GM21367 (cell line): ENCODE data around the gene ENOX1.
"Not testable (repeated sequence)": the region's sequence is repeated elsewhere in the genome, so short reads cannot be mapped to it uniquely, and the experiment has no call there.

Source experiments
- ATAC-seq: cut with Tn5 transposase; IDR thresholded peaks from one replicate; pipeline ENCODE4 v1.9.1; 2021; ENCODE audit not compliant: unreplicated experiment

Gene ENOX1

DNA sequence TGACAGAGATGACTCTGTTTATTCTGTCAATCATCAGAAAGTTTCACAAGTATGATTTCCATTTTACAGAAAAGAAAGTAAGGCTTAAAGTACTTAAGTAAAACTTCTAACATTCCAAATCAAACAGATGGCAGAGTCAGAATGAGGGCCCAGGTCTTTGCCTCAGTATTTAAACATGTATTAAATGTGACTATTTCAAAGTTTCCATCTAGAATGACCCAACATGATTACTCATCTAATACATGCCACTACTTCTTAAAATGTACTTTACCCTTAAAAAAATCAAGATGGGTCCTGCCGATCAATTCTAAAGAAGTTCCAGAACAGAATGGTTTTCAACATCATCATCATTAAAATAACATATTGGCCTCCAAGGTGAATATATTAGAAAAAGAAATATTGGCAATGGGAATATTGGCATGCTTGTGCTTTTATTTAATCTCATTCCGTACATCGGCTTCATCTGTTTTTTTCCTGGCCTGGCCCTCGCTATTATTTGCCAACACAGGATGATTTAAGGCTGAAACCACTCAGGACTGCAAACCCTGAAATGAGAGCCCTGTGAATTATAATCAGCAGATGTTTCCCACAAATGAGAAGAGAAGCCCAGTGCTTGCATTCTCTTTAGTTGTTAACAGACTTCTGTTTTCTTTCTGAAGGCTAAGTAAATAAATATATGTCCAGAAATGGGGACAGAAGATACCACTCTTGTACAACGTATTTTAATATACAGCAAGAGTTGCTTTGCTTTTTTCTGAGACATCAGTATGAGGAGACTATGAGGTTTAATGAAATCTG lies 423.4 kb downstream of the ENOX1 start:
- no peak for ATAC-seq

DNA sequence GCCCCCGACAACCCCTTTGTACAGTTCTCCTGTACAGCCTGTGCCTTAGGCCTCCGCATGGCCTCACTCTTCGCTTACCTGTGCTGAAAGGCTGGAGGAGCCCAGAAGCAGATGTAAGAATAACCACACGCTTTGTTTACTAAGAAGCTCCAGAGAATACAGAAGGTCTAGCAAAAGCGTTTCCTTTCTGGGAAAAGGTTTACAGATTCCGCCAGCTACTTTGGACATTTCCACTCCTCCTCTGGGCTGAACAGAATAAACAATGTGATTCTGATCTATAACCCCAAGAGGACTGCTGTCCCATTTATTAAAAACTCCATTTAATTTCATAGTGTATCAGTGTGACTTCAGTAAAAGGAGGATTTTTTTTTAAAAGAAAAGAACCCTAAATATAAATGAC lies 424.2 kb downstream of the ENOX1 start:
- ATAC-seq = no peak

DNA sequence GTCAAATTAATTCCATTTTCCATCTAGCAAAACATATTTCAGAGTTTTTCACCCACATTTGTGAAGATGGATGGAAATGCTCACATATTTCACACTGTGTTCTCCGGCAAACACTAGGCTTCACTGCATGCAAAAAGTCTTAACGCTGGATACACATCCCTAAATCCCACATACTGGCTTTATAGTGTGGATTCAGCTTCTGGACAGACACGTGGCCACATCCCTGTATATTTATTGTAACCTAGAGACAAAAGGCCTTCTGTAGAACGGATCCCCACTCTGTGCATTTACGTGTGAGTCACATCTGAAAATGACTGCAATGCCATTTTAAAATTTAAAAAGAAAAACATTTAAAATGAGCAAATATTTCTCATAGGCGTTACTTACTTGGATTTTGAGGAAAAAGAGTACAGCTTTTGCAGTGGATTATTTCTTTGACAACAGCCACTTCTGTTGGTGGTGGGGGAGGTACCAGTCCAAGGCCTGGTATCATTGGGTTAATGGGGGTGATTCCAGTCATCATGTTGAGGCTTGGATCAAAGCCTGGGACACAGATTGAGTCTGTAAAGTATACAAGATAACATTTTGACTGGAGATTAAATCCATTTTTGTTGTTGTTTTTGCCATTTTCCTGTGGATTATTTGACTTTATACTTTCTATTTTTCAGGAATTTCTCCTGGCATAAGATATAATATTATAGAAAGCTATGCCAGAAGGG lies 425.7 kb downstream of the ENOX1 start:
- ATAC-seq = no peak

DNA sequence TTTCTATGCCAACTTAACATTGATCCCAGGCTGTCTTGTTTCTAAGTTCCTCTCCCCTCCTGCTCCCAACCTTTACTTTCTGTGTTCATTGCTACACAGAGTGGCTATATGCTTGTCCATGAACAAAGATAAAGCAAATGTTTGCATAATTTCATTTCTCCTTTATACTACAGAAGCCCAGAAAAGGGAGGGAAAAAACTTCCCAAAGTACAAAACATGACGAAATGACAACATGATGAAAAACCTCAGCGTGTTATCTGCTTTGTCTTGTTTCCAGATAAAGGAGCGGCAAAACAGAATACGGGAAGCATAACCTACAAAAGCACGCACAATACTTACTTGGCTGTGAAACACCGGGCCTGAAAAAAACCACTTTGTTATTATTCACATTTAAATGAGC lies 426.6 kb downstream of the ENOX1 start:
- ATAC-seq = no peak

DNA sequence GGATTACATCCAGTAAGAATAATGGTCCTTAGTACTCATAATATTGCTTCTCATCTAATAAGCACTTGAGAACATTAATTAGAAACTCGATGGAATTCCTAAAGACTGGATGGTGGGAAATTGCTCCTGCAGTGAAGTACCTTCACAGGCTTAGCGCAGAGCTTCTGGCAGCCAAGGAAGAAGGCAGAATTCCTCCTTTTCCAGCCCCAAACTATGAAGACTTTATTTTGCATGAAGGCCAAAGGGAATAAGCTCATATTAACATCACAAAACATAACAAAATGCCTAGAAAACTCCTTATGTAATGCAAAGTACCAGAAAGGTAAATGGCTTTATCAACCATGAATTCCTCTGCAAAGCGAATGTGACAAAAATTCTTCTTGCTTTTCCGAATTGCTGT lies 427.2 kb downstream of the ENOX1 start:
- no peak for ATAC-seq

DNA sequence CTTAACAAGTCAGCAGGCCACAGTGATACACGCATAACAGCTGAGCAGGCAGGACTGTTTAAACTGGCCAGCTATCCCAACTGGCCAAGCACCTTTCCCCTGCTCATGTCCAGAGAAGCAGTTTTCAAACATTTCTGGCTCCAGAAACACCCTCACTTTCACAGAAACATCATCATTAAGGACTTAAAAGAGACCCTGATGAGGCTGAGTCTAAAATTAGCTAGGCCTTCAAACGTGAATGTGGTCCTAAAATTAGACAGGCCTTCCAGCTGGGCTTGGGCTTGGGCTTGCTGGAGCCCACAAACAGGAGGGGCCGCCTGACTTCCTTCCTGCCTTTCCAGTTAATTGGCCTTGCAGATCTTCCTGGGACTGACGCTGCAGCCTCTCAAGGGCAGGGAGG lies 429.2 kb downstream of the ENOX1 start:
- ATAC-seq = no peak

DNA sequence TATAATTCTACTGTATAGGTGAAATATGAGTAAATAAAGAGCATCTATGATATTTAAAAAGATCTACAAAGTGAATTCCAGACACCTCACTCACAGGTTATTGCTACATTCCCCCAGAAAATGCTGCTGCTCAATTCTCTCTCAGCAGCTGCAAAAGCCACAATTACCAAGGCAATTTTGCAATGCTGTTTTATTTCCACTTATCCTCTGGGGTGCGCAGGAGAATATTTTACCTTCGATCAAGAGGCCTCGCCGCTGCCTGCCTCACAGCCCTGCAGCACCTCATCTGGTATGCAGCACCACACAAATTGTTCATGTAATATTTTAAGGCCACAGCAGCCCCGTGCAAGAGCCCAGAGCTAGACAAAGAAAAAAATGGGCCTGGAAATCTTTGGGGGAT lies 430.2 kb downstream of the ENOX1 start:
- ATAC-seq = no peak

DNA sequence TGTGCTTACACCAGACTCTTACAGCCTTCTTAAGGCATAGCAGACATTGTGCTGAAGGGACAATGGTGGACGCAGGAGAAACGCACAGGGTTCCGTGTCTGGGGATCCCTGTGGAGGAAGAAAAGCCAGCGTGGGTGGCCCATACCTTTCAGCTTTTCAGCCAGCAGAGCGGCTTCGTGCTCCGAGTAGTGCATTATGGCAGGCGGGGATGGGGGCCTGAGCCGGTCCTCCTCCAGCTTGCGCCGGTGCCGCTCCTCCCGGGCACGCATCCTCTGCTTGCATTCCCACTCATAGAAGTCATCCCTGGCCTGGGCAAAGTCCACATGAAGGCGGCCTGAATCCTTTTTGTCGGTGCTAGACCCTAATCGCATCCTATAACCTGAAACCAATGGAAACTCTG lies 431.0 kb downstream of the ENOX1 start:
- no peak for ATAC-seq

DNA sequence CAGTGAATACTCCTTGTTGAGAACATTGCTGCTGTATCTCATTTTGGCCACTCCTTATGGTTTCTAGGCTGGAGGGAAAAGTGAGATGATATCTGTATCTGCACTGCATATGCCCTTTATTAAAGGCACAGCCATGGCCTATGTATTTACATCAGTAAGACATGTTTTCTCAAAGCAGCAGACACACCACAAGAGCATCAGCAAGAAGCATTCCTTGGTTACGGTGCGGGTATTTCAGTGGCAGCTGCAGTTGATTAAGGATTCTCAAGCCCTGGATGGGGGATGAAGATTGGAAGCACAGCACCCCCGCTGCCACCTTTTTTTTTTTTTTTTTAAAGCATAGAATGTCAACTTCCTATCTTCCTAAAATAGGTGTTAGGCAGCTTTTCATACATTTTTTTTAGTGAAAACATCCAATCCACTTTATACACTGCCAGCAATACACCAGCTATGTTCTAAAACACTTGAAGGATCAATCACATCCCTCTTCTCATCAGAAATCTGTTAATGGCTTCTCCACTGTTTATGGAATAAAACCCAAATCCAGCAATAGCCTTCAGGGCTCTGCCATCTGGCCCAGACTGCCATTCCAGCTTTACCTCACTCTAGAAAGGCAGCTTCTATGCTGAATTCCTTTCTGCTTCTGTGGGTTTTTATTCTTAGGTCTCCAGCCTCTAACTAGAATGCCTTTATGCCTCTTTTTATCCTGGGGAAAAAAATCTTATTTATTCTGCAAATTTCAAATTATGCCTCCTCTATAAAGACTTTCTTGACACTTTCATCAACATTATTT lies 432.4 kb downstream of the ENOX1 start:
- no peak for ATAC-seq

DNA sequence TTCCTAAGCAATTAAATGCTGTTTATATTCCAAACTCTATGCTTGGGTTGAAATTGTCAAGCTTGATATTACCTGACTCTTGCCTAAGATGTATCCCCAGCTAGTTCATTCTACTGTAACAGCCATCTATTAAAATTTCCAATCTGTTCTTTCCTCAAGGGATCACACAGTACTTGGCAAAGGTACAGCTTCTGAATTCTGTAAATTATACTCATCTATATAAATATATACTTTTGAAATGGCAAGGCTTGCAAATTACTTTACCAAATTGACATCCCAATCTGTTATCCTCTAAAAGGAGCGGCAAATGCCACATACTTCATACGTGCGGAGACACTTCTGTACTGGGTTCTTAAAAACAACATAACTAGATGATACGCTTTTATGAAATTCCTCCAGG lies 433.1 kb downstream of the ENOX1 start:
- ATAC-seq = no peak

DNA sequence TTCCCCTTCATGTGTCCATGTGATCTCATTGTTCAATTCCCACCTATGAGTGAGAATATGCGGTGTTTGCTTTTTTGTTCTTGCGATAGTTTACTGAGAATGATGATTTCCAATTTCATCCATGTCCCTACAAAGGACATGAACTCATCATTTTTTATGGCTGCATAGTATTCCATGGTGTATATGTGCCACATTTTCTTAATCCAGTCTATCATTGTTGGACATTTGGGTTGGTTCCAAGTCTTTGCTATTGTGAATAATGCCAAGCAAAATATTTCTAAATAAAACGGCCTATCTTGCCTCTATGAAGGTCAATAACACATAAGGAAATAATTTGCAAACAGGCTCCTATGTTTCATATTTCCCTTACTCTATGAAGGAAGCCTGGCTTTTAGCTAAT lies 435.2 kb downstream of the ENOX1 start:
- ATAC-seq = not testable (repeated sequence)

DNA sequence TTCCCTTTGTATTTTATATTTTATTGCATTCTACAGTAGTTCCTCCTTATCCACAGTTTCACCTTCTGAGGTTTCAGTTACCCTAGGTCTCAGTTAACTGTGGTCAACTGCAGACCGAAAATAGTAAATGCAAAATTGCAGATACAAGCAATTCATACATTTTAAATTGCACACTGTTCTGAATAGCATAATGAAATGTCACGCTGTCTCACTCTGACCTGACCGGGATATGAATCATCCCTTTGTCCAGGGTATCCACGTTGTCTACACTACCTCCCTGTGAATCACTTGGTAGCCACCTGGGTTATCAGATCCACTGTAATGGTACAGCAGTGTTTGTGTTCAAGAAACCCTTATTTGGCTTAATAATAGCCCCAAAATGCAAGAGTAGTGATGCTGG lies 438.4 kb downstream of the ENOX1 start:
- no peak for ATAC-seq

DNA sequence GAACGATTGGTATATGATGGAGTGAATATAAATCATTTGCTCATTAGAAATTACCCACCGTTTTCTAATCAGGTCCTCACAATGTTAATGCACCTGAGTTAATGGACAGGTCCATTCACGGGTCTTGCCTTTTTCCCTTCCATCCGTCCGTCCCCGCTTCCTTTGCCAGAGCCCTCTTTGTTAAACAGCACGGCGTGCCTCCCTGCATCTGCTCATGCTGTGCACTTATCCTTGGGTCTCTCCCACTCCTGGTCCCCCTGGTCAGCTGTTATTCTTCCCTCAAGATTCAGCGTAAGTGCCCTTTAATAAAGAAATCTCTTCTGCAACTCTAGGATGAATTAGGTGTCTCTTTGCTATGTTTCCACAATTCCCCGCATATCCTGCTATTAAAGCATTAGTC lies 438.9 kb downstream of the ENOX1 start:
- no peak for ATAC-seq

DNA sequence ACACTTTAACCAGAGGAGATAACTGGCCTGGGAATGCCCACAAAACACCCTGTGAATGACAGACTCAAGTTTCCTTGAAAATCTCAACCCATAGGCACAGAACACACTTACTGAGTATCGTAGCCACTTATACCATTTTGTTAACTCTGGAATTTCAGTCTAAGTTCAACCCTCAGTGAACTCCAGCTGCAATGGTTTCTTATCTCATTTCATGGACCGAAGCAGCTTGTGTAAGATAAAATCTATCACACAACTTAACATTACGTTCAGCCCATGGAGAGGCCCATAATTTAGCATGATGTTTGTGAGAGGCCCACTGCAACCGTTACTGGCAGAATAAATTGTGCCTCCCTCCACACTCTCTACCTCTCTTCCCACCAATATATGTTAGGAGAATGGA lies 440.3 kb downstream of the ENOX1 start:
- ATAC-seq = no peak

DNA sequence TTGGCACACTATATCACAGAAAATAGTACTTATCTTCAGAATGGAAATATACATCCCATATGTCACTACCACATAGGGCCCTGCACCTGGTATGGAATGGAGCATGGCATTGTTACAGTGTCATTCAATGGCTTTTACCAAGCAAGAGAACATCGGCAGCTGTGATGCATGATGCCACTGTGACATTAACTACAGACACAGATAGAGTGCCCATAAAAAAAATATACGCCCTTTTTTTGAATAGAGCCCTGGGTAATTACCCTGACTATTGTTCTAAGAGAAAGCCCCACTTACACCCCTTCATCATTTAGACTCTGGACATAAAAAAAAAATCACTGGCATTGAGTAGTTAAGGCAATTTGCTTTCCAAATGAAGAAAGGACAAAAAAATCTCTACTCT lies 443.1 kb downstream of the ENOX1 start:
- no peak for ATAC-seq

DNA sequence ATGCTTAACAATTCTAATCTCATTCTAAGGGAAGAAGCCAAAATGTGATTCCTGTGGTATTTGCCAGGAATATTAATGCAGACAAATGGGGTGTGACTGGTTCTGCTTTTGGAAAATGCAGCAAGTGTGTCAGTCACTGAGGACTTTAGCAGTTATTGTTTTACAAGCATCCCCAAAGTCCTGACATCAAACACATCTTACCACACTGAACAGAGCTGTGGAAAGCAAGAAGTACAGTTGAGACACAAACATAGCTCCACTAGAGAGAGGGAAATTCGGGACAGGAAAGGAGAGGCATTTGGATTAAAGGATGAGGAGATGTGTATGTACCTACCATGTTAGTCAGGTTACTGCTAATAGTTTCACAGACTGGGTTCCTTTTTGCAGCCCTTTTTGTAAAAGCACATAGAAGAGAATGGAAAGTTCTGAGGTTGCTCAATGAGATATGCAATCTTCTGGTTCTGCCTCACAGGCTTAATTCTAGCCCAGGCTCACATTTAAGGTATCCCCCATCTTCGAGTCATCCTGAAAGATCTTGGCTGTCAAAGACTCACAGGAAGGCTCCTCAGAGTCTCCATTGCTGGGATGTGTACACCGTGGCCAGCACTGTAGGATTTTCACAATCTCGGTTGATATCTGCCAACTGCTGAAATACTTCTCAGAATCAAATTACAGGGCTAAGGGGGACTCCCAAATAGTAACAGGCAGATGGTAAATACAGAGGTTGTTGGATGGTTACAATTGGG lies 446.8 kb downstream of the ENOX1 start:
- ATAC-seq = no peak

DNA sequence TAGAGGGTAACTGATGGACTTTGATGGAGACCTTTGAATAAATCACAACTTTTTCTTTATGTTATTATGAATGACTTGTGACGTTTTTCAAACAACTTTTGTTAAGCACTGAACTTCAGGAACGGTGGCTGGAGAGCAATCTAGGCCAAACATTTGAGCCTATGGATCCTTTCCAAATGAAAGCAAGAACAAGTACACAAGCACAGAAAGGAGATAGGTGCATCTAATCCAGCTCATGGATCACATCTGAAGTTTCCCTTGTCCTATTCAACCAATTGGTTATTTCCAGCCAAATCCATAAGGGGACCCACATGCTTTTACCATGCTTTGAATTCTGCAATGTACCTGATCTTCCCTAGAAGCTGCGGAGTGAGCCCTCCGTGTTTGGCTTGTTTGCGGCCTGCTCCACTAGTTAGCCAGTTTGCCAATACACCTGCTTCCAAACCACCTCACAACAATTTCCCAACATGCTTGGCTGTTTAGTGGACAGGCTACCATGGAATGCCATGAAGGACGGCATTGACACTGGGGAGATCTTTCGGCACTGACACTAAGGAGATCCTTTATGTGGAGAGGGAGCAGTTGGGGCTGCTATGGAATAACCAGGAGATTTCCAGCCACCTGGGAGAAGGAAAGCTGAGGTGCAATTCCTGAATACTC lies 447.5 kb downstream of the ENOX1 start:
- no peak for ATAC-seq

DNA sequence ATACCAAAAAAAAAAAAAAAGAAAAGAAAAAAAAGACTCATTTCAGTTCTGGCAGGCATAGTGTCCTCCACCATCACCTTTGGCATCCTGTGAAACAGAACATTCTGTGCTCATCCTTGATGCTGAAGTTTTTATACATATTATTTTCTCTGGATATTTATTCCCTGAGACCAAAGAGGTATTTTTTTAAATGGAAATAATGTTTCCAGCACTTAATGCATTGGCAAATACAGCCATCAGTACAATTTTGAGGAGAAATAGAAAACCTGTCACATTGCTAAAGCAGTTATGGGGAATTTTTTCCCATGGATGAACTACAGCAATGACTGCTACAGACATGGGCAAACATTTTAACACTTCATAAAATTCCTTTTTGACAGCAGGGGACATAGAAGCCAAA lies 451.0 kb downstream of the ENOX1 start:
- ATAC-seq = no peak

DNA sequence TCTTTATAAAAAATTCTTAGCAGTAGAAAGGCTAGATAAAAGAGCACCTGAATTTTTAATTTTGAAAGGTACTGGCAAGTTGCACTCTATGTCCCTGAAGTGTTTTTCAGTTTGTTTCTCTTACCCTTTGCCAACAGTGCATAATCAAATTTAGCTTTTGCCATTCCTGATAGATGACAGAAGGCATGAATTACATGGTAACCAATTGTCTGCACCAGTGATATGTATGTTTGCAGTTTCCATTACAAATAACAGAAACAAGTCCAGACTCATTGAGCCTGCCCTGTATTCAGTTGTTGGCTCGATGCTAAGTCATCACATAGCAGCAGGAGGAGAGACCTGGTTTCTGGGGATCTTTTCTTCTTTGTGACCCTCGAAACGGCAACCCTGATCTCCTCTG lies 453.6 kb downstream of the ENOX1 start:
- no peak for ATAC-seq

DNA sequence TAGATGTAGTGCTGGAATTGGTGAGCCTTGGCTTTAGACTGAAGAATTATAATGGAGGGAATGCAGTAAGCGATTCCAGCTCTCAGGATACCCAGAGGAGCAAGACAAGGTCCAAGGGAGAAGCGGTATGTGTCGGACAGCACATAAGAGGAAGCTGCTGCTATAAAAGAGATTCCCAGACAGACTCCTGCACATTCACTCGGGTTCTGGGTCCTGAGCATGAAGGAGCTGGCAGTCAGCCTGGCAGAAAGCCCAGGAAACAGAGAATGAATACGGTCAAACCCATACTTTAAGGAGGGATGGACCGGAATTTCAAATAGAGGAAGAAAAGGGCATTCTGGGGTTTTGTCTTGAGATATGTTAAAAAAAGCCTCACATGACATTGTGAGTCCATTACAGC lies 455.1 kb downstream of the ENOX1 start:
- ATAC-seq = no peak

DNA sequence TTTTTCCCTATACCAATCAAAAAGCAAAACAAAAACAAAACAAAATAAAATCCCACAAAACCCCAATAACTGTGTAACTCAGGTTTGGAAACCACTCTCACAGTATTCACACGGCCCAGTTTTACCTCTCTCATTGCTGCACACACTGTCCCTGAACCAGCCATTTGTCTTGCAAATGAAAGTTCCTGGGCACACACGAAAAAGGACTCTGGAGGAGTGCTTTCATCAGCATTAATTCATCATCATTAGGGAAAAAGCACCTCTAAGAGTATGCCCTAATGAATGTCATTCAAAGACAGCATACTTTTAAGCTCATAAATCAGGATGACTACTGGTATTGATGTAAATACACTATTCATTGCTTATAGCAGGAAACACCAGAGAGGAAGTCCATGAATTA lies 457.1 kb downstream of the ENOX1 start:
- no peak for ATAC-seq
